BJ (cell line): ENCODE results near the gene C2CD4A. TPM values are rescaled to one million over a fixed set of nuclear protein-coding genes. Genes with fewer than 3 reads are reported as not detected.

Experiments
- CTCF ChIA-PET: fragments of 350-600 bp; formaldehyde crosslinking; extraction: SDS; loops from one replicate; lab custom pipeline; 2021; ENCODE audit warnings: antibody characterized with exemption, inconsistent platforms; lab: Yijun Ruan, JAX
- POLR2A ChIA-PET: fragments of 300-600 bp; sonication (Branson Sonifier 250); formaldehyde crosslinking; extraction: SDS; loops from one replicate; lab custom pipeline; 2021; ENCODE audit warnings: antibody characterized with exemption; lab: Charles Lee
- DNase-seq: peaks from one replicate; pipeline ENCODE4 v3.0.0-alpha.2; 2011; ENCODE audit warnings: low read depth
- H3K27me3 ChIP-seq: 2 replicates; pipeline ENCODE4 v1.6.0; 2011; ENCODE audit warnings: low read length; ENCODE audit not compliant: control insufficient read depth, insufficient read depth
- H3K36me3 ChIP-seq: 2 replicates; pipeline ENCODE4 v1.5.1; 2011; ENCODE audit warnings: low read length; ENCODE audit not compliant: control insufficient read depth, insufficient read depth
- H3K4me3 ChIP-seq: 2 replicates; pipeline ENCODE4 v1.5.1; 2011; ENCODE audit warnings: low read depth, mild to moderate bottlenecking, control low read depth, low read length
- polyA minus RNA-seq: library from RNA; depleted of rRNA, polyadenylated mRNA; stranded (reverse); fragments of >200 nt; gene quantifications from 2 replicates; pipeline ENCODE4 v1.2.3, GENCODE V29; 2011; rRNA and poly(A)+ RNA removed
- polyA plus RNA-seq: library from polyadenylated mRNA; depleted of rRNA; stranded (reverse); fragments of >200 nt; gene quantifications from 2 replicates; pipeline ENCODE4 v1.2.3, GENCODE V29; 2011; rRNA removed
- TF ChIP-seq, protein P1 (sequence below): IDR thresholded peaks from 2 replicates; pipeline ENCODE4 v1.5.1; 2011; ENCODE audit warnings: low read depth, mild to moderate bottlenecking, control low read depth, inconsistent platforms, low read length, moderate library complexity; ENCODE audit not compliant: insufficient read depth

The C2CD4A gene, protein sequence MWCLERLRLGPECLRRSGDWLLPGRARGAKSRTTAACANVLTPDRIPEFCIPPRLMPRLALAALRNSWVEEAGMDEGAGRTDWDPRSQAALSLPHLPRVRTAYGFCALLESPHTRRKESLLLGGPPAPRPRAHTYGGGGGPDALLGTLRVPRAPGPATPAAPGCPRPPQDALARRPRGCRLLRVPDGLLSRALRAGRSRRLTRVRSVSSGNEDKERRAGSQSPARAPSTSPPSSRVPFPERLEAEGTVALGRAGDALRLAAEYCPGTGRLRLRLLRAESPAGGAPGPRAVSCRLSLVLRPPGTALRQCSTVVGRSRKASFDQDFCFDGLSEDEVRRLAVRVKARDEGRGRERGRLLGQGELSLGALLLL
- polyA plus RNA-seq (not detected in 2 replicates), polyA minus RNA-seq (not detected in 2 replicates)

DNA sequence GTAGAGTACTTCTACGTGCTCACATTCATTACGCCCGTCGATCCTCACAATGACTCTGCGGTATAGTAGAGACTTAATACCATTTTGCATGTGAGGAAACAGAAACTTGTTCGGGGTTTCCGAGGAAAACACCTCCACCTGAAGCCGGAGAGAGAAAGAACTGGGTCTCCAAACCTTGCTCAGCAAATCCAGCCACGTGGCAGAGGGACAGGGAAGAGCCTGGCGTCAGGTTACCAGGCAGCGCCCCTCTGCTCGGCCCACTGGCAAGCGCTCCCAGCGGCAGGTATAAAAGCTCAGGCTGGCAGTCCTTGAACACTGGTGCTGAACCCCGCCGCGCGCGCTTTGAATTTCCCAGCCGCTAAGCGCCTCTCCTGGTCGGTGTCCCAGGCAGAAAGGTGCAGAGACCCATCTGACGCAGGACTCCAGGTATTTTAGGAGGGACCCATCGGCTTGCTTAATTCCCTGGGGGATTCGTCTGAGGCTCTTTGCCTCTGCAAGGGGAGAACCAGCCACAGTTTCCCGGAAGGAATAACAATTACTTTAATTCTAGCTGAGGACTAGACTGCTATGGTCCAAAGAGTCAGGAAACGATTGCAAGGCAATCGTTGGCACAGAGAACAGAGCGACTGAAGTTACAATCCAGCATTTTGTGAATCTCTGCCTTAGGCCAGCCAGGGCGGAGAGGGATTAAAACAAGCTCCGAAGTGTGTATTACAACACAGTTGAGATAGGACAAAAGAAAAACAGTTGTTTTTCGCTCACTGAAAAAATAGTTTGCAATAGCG lies at the start of gene C2CD4A:
TSS of gene C2CD4A (plus strand) at position 315 of the 785 bp plus-strand sequence. CDS start 637 bp downstream, outside the sequence.
- POLR2A ChIA-PET, result no interaction called here

DNA sequence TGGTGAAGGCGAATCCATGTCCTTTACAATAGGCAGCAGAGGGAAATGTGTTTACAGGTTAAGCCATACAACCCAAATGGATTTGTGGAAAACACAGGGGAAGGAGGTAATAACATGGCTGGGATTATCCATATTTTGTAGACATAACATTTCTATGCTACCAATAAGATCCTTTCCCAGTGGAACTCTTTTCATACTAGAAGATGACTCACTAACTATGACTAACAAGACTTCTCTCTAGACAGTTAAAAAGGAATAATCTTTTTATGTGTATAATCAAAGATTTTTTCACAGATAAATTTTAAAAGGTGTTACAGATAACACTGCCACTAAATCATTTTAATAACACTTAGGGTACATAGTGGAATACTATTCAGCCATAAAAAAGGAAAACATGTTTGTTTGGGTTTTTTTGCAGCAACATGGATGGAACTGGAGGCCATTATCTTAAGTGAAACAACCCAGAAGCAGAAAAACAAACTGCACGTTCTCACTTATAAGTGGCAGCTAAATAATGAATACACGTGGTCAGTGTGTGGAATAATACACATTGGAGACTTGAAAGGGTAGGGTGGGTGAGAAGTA lies 46.1 kb upstream of the C2CD4A start:
- no peaks in the 10 kb centered on the region for H3K36me3 ChIP-seq
- H3K4me3 ChIP-seq, result no peak overlapping the region
- TF ChIP-seq, protein P1, sequence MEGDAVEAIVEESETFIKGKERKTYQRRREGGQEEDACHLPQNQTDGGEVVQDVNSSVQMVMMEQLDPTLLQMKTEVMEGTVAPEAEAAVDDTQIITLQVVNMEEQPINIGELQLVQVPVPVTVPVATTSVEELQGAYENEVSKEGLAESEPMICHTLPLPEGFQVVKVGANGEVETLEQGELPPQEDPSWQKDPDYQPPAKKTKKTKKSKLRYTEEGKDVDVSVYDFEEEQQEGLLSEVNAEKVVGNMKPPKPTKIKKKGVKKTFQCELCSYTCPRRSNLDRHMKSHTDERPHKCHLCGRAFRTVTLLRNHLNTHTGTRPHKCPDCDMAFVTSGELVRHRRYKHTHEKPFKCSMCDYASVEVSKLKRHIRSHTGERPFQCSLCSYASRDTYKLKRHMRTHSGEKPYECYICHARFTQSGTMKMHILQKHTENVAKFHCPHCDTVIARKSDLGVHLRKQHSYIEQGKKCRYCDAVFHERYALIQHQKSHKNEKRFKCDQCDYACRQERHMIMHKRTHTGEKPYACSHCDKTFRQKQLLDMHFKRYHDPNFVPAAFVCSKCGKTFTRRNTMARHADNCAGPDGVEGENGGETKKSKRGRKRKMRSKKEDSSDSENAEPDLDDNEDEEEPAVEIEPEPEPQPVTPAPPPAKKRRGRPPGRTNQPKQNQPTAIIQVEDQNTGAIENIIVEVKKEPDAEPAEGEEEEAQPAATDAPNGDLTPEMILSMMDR, result no peak
- ChIA-PET POLR2A (no interaction called here), CTCF (no interaction called here)
- H3K27me3 ChIP-seq, result no peaks in the 10 kb centered on the region
- no peak for DNase-seq

More for the DNA sequence above, at the start of gene C2CD4A:
- TF ChIP-seq, protein P1, result peak; percentile 21; the same call in 1 of the 2 replicates
- CTCF ChIA-PET, result interaction anchor here (1.2 kb wide), 1 partner anchor 24 kb away, joined by 3 read pairs; no protein-coding TSS in a partner anchor
- H3K27me3 ChIP-seq, result peaks cover 18% of the 10 kb centered on the region
- peak within 1 kb of the TSS; percentile 28 for H3K4me3 ChIP-seq
- H3K36me3 ChIP-seq, result no peaks in the 10 kb centered on the region
- no peak for DNase-seq

DNA sequence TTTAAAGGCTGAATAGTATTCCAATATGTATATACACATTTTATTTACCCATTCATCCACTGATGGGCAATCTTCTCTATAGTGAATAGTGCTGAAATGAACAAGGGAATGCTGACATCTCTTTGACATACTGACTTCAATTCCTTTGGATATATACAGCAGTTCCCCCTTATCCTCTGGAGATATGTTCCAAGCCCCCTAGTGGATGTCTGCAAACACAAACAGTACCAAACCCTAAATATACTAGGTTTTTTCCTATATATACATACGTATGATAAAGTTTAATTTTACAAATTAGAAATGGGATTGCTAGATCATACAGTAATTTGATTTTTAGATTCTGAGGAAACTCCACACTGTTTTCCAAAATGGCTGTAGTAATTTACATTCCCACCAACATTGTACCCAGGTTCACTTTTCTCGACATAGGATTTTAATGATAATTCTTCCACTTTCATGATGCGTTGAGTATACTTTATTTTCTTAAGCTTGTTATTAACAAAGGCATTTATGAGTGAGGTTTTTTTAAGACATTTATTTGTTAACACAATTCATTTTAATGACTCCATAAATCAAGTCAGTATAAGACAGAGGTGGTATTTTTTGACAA lies 44.7 kb upstream of the C2CD4A start:
- ChIA-PET CTCF (no interaction called here), POLR2A (no interaction called here)
- Histone ChIP-seq H3K27me3 (no peaks in the 10 kb centered on the region), H3K4me3 (no peak overlapping the region), H3K36me3 (no peaks in the 10 kb centered on the region)
- TF ChIP-seq, protein P1, result 0 out of 2 replicates have a peak, but pooled peaks have one; percentile 13
- no peak for DNase-seq

DNA sequence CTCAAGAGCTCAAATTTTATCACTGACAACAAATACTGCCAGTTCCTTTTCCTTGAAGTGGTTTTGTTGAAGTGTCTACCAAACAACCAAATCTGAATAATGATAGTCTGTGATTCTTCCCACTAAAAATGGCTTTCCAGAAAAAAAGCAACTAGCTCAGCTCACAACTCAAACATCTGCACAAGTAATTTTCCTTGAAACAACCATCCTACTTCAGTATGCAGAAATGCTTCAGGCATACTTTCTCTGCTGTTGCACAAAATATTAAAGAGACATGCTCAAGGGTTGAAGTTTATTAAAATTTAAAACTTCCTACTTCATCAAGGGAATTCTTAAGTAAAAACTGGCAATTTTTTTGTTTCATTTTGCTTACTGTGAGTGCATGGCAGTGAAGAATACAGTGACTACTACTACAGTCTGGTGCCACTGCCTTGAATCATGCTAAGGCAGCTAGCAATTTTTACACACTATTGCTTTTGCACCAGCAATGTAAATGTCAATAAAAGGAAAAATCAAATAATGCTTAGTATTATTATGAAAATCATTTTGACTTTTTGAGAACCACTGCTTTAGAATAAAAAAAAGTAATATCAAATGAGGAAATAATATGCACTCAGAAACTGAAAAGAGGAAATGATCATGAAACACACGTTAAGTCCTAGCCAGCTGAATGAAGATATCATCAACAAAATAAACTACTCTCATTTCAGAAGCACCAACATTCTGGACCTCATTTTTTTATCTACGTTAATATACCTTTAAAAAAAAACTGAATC lies 40.1 kb upstream of the C2CD4A start:
- TF ChIP-seq, protein P1, result no peak
- CTCF ChIA-PET, result interaction anchor here (0.6 kb wide), 1 partner anchor 66 kb away, joined by 3 read pairs; no protein-coding TSS in a partner anchor
- Histone ChIP-seq H3K36me3 (no peaks in the 10 kb centered on the region), H3K4me3 (no peak overlapping the region), H3K27me3 (no peaks in the 10 kb centered on the region)
- no peak for DNase-seq
- POLR2A ChIA-PET, result no interaction called here
